ENCODE data around the gene LFNG.
A peak's percentile ranks its signal among the peaks of the same experiment; 100 is the strongest.

LFNG gene

DNA sequence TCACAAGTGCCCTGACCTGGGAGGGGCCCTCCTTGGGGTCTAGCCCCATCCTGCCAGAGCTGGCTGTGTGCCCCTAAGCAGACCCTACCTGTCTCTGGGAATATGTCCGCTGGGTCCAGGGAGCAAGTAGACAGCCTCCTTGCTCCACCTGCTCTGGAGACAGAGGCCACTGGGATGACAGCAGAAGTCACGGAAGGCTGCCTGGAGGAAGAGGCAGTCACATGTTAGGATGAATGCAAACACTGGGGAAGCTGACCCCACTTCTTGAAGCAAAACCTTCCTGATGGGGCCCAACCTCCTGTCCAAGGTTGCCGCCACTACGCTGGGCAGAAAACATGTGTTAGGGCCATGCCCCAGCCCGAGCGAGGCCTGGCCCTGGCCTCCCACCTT is 11.7 kb upstream of the LFNG start:
- H3K36me3 ChIP-seq = no peaks in the 10 kb centered on the region
- TF ChIP-seq, protein P1, sequence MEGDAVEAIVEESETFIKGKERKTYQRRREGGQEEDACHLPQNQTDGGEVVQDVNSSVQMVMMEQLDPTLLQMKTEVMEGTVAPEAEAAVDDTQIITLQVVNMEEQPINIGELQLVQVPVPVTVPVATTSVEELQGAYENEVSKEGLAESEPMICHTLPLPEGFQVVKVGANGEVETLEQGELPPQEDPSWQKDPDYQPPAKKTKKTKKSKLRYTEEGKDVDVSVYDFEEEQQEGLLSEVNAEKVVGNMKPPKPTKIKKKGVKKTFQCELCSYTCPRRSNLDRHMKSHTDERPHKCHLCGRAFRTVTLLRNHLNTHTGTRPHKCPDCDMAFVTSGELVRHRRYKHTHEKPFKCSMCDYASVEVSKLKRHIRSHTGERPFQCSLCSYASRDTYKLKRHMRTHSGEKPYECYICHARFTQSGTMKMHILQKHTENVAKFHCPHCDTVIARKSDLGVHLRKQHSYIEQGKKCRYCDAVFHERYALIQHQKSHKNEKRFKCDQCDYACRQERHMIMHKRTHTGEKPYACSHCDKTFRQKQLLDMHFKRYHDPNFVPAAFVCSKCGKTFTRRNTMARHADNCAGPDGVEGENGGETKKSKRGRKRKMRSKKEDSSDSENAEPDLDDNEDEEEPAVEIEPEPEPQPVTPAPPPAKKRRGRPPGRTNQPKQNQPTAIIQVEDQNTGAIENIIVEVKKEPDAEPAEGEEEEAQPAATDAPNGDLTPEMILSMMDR (IDR thresholded peaks at IDR 0.05; ENCODE audit: low read depth, low read length) = no peak
- H3K27me3 ChIP-seq = no peaks in the 10 kb centered on the region
- DNase-seq = no peak
- H3K4me1 ChIP-seq = peaks cover 34% of the 10 kb centered on the region
- H3K4me3 ChIP-seq (ENCODE audit: low read depth, low read length) = no peak overlapping the region
- H3K9me3 ChIP-seq = no peaks in the 10 kb centered on the region

DNA sequence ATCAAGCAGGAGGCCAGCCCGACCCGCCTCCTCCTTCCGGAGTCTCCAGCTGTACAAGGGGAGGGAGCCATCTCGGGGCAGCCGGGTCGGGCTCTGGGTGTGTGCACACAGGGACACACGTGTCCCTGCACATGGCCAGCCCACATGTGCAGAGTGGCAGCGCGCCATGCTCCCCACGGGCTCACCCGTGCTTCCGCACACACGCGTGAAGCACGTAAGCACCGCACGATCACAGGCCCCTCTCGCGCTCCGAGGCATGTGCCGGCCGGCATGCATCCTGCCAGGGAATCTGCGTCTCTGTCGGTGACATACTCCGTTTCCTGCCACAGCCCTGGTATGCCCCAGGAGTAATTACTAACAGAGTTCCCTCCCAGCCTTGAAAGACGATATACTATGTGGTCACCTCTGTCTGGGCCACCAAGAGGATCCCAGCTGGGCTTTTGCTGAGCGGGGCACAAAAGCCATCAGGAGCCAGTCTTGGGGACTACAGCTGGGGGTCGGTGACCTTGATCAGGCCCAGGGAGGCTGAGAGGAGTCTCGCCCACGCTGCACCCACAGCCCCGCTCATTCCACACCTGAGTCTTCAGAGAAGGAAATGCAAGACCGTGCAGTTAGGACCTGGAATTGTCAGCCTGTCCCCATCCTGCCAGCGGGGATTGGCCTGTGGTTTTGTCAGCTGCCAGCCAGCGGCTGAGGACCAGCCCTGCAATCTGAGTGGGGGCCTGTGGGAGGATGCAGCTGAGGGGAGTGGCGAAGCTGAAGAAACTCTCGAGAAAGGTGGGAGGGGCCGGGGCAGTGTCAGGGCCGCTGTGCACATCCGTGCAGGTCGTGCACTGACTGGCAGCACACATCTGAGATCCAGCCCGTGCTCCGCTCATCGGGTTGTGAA is 11.0 kb upstream of the LFNG start:
- no peaks in the 10 kb centered on the region for H3K36me3 ChIP-seq
- DNase-seq = peak; percentile 65
- TF ChIP-seq, protein P1 (IDR thresholded peaks at IDR 0.05; ENCODE audit: low read depth, low read length) = no peak
- no peaks in the 10 kb centered on the region for H3K27me3 ChIP-seq
- no peak overlapping the region for H3K4me3 ChIP-seq (ENCODE audit: low read depth, low read length)
- no peaks in the 10 kb centered on the region for H3K9me3 ChIP-seq
- H3K4me1 ChIP-seq = peaks cover 40% of the 10 kb centered on the region

DNA sequence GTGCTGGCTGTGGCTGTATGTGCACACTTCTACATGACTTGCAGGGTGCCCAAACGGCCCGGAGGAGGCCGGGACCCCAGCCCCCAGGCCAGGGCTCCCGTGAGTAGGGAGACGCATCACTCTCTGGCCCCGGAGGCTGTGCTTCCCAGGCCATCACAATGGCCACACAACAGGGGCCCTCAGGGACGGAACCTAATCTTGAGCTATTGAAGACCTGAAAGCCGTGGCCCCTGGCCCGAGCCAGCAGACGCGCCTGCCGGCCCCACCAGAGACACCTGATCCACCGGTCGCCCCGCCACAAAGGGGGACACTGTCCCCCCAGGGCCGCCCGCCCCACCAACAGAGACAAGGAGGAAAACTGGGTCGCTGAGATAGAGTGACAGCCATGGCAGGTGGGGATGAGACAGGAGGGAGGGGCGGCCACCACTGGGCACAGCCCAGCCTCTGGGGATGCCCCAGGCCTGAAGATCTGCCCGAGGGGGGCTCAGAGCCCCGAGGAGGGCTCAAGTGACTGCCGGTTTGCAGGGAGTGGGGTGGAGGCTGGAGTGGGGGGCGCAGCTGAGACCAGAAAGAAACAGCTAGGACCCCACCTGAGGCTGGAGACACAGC is 10.2 kb upstream of the LFNG start:
- TF ChIP-seq, protein P1 (IDR thresholded peaks at IDR 0.05; ENCODE audit: low read depth, low read length) = no peak
- peaks cover 46% of the 10 kb centered on the region for H3K4me1 ChIP-seq

DNA sequence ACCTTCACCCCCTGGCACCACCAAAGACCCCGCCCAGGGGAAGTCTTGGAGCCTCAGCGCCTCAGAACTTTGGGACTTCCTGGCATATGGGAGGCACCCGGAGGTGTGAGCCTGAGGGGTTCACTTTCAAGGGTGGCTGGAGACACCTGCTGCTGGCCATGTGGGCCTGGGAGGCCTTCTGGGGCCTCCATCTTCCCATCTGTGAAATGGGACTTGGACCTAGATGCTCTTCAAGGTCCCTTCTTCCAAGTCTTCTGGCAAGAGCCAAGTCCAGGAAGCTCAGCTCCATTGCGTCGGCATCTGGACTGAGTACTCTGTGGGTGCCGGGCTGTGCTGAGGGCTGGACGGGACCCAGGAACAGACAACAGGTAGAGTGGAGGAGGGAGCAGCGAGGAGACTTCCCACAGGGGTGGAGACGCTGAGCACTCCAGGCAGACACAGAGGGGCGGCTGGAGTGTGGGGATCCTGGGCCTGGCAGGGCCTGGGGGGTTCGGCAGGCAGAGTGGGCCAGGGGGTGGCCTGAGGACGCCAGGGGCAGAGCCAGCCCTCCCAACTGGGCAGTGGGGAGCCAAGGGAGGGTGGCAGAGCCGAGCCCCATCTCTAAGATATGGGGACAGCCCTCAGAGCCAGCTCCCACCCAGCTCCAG is 9.3 kb upstream of the LFNG start:
- no peak for DNase-seq
- TF ChIP-seq, protein P1 (IDR thresholded peaks at IDR 0.05; ENCODE audit: low read depth, low read length) = no peak
- Histone ChIP-seq H3K27me3 (no peaks in the 10 kb centered on the region), H3K36me3 (no peaks in the 10 kb centered on the region), H3K4me3 (ENCODE audit: low read depth, low read length) (no peak overlapping the region), H3K4me1 (peaks cover 50% of the 10 kb centered on the region), H3K9me3 (no peaks in the 10 kb centered on the region)

More for the DNA sequence above, 10.2 kb upstream of the LFNG start:
- no peak for DNase-seq
- Histone ChIP-seq H3K36me3 (no peaks in the 10 kb centered on the region), H3K9me3 (no peaks in the 10 kb centered on the region), H3K27me3 (no peaks in the 10 kb centered on the region), H3K4me3 (ENCODE audit: low read depth, low read length) (no peak overlapping the region)

DNA sequence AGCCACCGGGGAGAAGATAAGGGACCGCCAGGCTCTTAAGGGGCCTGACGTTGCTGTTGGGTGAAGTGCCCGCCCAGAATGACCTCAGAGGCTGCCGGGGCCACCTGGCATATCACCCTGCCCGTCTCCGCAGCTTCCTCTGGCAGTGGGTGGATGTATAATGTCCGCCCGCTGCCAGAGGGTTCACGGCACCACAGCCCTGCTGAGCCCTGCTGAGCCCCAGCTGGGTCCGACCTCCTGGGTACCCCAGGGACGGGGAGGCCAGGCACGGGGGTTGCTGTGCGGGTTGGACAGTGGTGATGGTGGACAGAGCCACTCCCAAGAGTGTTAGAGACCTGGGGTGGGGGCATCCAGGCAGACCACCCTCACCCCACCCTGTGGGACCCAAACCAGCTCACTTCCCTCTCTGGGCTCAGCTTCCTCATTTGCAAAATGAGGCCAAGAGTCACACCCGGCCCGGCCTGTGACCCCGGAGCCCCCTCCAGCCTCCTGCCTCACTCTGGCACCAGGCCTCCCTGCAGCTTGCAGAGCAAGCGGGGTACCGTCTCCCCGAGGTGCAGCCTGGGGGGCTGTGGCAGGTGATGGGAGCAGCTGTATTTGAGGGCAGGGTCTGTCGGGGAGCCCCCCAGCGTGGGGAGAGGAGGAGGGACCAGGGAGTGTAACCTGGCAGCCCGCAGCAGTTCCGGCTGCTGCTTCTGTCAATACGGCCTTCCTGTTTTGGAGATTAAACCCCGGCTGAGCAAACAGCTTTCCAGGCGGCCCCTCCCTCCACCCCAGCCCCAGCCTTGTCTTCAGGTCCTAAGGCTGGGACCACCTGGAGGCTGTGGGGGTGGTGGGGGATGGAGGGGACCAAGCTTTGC is 8.4 kb upstream of the LFNG start:
- Histone ChIP-seq H3K9me3 (no peaks in the 10 kb centered on the region), H3K4me1 (peaks cover 50% of the 10 kb centered on the region), H3K4me3 (ENCODE audit: low read depth, low read length) (no peak overlapping the region), H3K27me3 (no peaks in the 10 kb centered on the region), H3K36me3 (no peaks in the 10 kb centered on the region)
- no peak for DNase-seq
- TF ChIP-seq, protein P1 (IDR thresholded peaks at IDR 0.05; ENCODE audit: low read depth, low read length) = no peak

Measured in BE2C (cell line).